A549 (cell line): Measurements from ENCODE around the gene SHISA8. TPM values are rescaled to one million over a fixed set of nuclear protein-coding genes. Genes with fewer than 3 reads are reported as not detected.

ENCODE experiments used
- ATAC-seq, 2 experiments: fragments of 200-7000 bp in 1 of 2; fragments of >200 bp in 1 of 2; cut with Nextera tagmentation in 1 of 2; cut with Tn5 transposase in 1 of 2; 3 replicates each; pipeline versions ENCODE4 v1.8.0 to v1.9.1; 2018 to 2020; ENCODE audit warnings: mild to moderate bottlenecking in 1 of 2, moderate library complexity in 1 of 2
- CTCF ChIA-PET: fragments of 300-600 bp; sonication (Branson Sonifier 250); formaldehyde crosslinking; extraction: SDS; loops from one replicate; lab custom pipeline; 2021; ENCODE audit warnings: antibody characterized with exemption, inconsistent platforms; lab: Yijun Ruan, JAX
- POLR2A ChIA-PET: fragments of 350-600 bp; formaldehyde crosslinking; extraction: SDS; loops from one replicate; lab custom pipeline; 2021; ENCODE audit warnings: antibody characterized with exemption, inconsistent platforms; lab: Yijun Ruan, JAX
- DNase-seq, 2 experiments: peaks; one replicate each; pipeline versions ENCODE4 v3.0.0 to v3.0.0-alpha.2; 2011 to 2016; ENCODE audit warnings: low read depth in 1 of 2, low spot score in 1 of 2
- FAIRE-seq: peaks from 2 replicates; lab custom pipeline; 2011; peaks lifted over from hg19 to GRCh38; lab: Jason Lieb, UNC
- H3K27ac ChIP-seq, 2 experiments: fragments of >200 bp; sonication (Bioruptor Twin); formaldehyde crosslinking; 3 replicates each; pipeline ENCODE4 v1.5.1; 2016 to 2017
- H3K4me1 ChIP-seq: fragments of >200 bp; sonication (Bioruptor Twin); formaldehyde crosslinking; 3 replicates; pipeline ENCODE4 v1.6.1; 2016
- H3K4me2 ChIP-seq: fragments of >200 bp; sonication (Bioruptor Twin); formaldehyde crosslinking; 3 replicates; pipeline ENCODE4 v1.6.1; 2016
- H3K4me3 ChIP-seq: fragments of >200 bp; sonication (Bioruptor Twin); formaldehyde crosslinking; 3 replicates; pipeline ENCODE4 v1.5.1; 2016
- H3K9me3 ChIP-seq: fragments of >200 bp; sonication (Bioruptor Twin); formaldehyde crosslinking; 3 replicates; pipeline ENCODE4 v1.6.1; 2016
- ATOH8 ChIP-seq: fragments of 250-450 bp; sonication (Bioruptor Pico); IDR thresholded peaks from 2 replicates; pipeline ENCODE4 v1.5.0; 2020; ENCODE audit warnings: low read depth, mild to moderate bottlenecking, moderate library complexity
- CBX8 ChIP-seq: fragments of 200-600 bp; sonication (generic); IDR thresholded peaks from 2 replicates; pipeline ENCODE4 v1.6.1; 2016
- CHD4 ChIP-seq: fragments of 200-600 bp; sonication (generic); IDR thresholded peaks from 2 replicates; pipeline ENCODE4 v1.6.1; 2016; ENCODE audit warnings: antibody characterized with exemption, mild to moderate bottlenecking, borderline replicate concordance
- EHMT2 ChIP-seq: fragments of 200-600 bp; sonication (generic); IDR thresholded peaks from 2 replicates; pipeline ENCODE4 v1.6.1; 2016; ENCODE audit warnings: antibody characterized with exemption, low read depth, mild to moderate bottlenecking, moderate library complexity
- EP300 ChIP-seq, 2 experiments: fragments of >200 bp; sonication (Bioruptor Twin); formaldehyde crosslinking; IDR thresholded peaks; 2 replicates in 1 of 2; 3 replicates in 1 of 2; pipeline ENCODE4 v1.6.1; 2016 to 2017
- GATA3 ChIP-seq: IDR thresholded peaks from 2 replicates; pipeline ENCODE4 v1.6.1; 2012; ENCODE audit warnings: borderline replicate concordance
- HDAC2 ChIP-seq: fragments of 200-600 bp; sonication (generic); IDR thresholded peaks from 2 replicates; pipeline ENCODE4 v1.6.1; 2016
- HMGXB4 ChIP-seq: fragments of 250-450 bp; sonication (Bioruptor Pico); IDR thresholded peaks from 2 replicates; pipeline ENCODE4 v1.5.0; 2021; ENCODE audit warnings: mild to moderate bottlenecking, moderate library complexity, borderline replicate concordance
- HOXA7 ChIP-seq: fragments of 250-450 bp; sonication (Bioruptor Pico); IDR thresholded peaks from 2 replicates; pipeline ENCODE4 v1.5.0; 2020; ENCODE audit warnings: mild to moderate bottlenecking, moderate library complexity
- HOXB5 ChIP-seq: fragments of 250-450 bp; sonication (Bioruptor Pico); IDR thresholded peaks from 2 replicates; pipeline ENCODE4 v1.5.0; 2020; ENCODE audit warnings: mild to moderate bottlenecking, moderate library complexity
- JUN ChIP-seq, 2 experiments: fragments of >200 bp; sonication (Bioruptor Twin); formaldehyde crosslinking; IDR thresholded peaks; 2 replicates in 1 of 2; 3 replicates in 1 of 2; pipeline ENCODE4 v1.6.1; 2016 to 2017
- KDM5A ChIP-seq: fragments of 200-600 bp; sonication (generic); IDR thresholded peaks from 2 replicates; pipeline ENCODE4 v1.6.1; 2016; ENCODE audit warnings: antibody characterized with exemption, mild to moderate bottlenecking
- MAFK ChIP-seq: fragments of 450-650 bp; IDR thresholded peaks from 2 replicates; pipeline ENCODE4 v1.6.1; 2014; ENCODE audit not compliant: partially characterized antibody
- MAX ChIP-seq: IDR thresholded peaks from 2 replicates; pipeline ENCODE4 v1.6.1; 2012
- MAZ ChIP-seq: fragments of 150-350 bp; IDR thresholded peaks from 2 replicates; pipeline ENCODE4 v1.6.1; 2014; ENCODE audit warnings: antibody characterized with exemption, low read depth, low read length, borderline replicate concordance
- MYC ChIP-seq: IDR thresholded peaks from 2 replicates; pipeline ENCODE4 v1.6.1; 2012; ENCODE audit warnings: mild to moderate bottlenecking, inconsistent platforms, low read length, improper control_type of control experiment, borderline replicate concordance
- NFE2L2 ChIP-seq: fragments of 150-350 bp; conservative IDR thresholded peaks from 2 replicates; pipeline ENCODE4 v1.6.1; 2014; ENCODE audit warnings: low read length
- NPAS2 ChIP-seq: fragments of 250-450 bp; sonication (Bioruptor Pico); IDR thresholded peaks from 2 replicates; pipeline ENCODE4 v1.8.0; 2022; ENCODE audit warnings: mild to moderate bottlenecking, moderate library complexity, borderline replicate concordance
- RAD21 ChIP-seq, 2 experiments: fragments of >200 bp in 1 of 2; sonication (Bioruptor Twin) in 1 of 2; formaldehyde crosslinking in 1 of 2; IDR thresholded peaks in 1 of 2; conservative IDR thresholded peaks in 1 of 2; 2 replicates in 1 of 2; 3 replicates in 1 of 2; pipeline ENCODE4 v1.6.1; 2012 to 2018; ENCODE audit warnings: inconsistent platforms in 1 of 2
- RCOR1 ChIP-seq: fragments of 150-350 bp; IDR thresholded peaks from 2 replicates; pipeline ENCODE4 v1.6.1; 2014; ENCODE audit warnings: antibody characterized with exemption, low read length, low read depth
- REST ChIP-seq: fragments of 200-600 bp; sonication (generic); IDR thresholded peaks from 2 replicates; pipeline ENCODE4 v1.6.1; 2016; ENCODE audit warnings: antibody characterized with exemption, mild to moderate bottlenecking, moderate library complexity
- RFX5 ChIP-seq: fragments of 450-650 bp; IDR thresholded peaks from 2 replicates; pipeline ENCODE4 v1.7.1; 2014; ENCODE audit warnings: antibody characterized with exemption, mild to moderate bottlenecking, moderate library complexity
- SMC3 ChIP-seq: fragments of >200 bp; sonication (Bioruptor Twin); formaldehyde crosslinking; IDR thresholded peaks from 3 replicates; pipeline ENCODE4 v1.6.1; 2018; ENCODE audit warnings: inconsistent platforms
- TP53 ChIP-seq: fragments of 250-450 bp; sonication (Bioruptor Pico); IDR thresholded peaks from 2 replicates; pipeline ENCODE4 v1.5.0; 2021; ENCODE audit warnings: mild to moderate bottlenecking, moderate library complexity
- USF2 ChIP-seq: fragments of 450-650 bp; IDR thresholded peaks from 2 replicates; pipeline ENCODE4 v1.6.1; 2014; ENCODE audit warnings: antibody characterized with exemption
- ZC3H11A ChIP-seq: fragments of 450-650 bp; IDR thresholded peaks from 2 replicates; pipeline ENCODE4 v1.6.1; 2014; ENCODE audit warnings: antibody characterized with exemption, mild to moderate bottlenecking
- ZSCAN20 ChIP-seq: fragments of 250-450 bp; sonication (Bioruptor Pico); IDR thresholded peaks from 2 replicates; pipeline ENCODE4 v1.8.0; 2022; ENCODE audit warnings: mild to moderate bottlenecking, moderate library complexity
- WGBS: methylation state at CpG from one replicate; pipeline ENCODE4 v1.1.6; 2017; ENCODE audit errors: missing lambda C conversion rate; 5-methylcytosine and 5-hydroxymethylcytosine counted together
- polyA plus RNA-seq, 4 experiments: library from polyadenylated mRNA; depleted of rRNA in 3 of 4; stranded (reverse); fragments of >200 nt; fragmentation: RNase III in 1 of 4; extraction: RNeasy Plus Mini Kit Qiagen cat#74134 plus additional on column Dnase treatment in 1 of 4; gene quantifications; 2 replicates in 3 of 4; 3 replicates in 1 of 4; pipeline ENCODE4 v1.2.3, GENCODE V29; 2011 to 2017

The SHISA8 gene
- polyA plus RNA-seq, 2 of the 4 experiments (the other 2 are of a cell fraction): 0.15 TPM; not detected in 1

- no peak overlapping the region for H3K27ac ChIP-seq
- FAIRE-seq (no peak), DNase-seq (no peak), ATAC-seq (no peak; a peak in 1 of 6 replicates)
- 82% methylated on average over 3 of the region's 12 CpGs for WGBS
- no peaks in the 10 kb centered on the region for H3K9me3 ChIP-seq
- no peaks in the 10 kb centered on the region for H3K4me1 ChIP-seq
- POLR2A ChIA-PET: no interaction called here
- no peak overlapping the region for H3K4me3 ChIP-seq
- no peak for TF ChIP-seq EP300 (IDR thresholded peaks at IDR 0.05)
- no peak for TF ChIP-seq EHMT2
- TF ChIP-seq RCOR1: no peak
- TF ChIP-seq MAZ: no peak
- TF ChIP-seq MAFK: no peak
- no peak for TF ChIP-seq RFX5
- CTCF ChIA-PET: interaction anchor here (1.0 to 2.1 kb wide), 2 partner anchors 186 to 235 kb away, joined by 3 to 7 read pairs; no protein-coding TSS in a partner anchor
- no peak overlapping the region for H3K4me2 ChIP-seq
Observed at GRCh38 chr22:41932353-41932752, 17.5 kb upstream of the SHISA8 start.

GRCh38 chr22:41931701-41932269 is 16.9 kb upstream of the SHISA8 start:
- H3K4me1 ChIP-seq: no peaks in the 10 kb centered on the region
- H3K27ac ChIP-seq: no peak overlapping the region
- no peaks in the 10 kb centered on the region for H3K9me3 ChIP-seq
- no peak overlapping the region for H3K4me2 ChIP-seq
- ATAC-seq (no peak), DNase-seq (no peak), FAIRE-seq (no peak)
- ChIA-PET POLR2A (no interaction called here), CTCF (interaction anchor here (0.6 to 2.1 kb wide), 3 partner anchors 164 to 235 kb away, joined by 3 to 7 read pairs (median 4); no protein-coding TSS in a partner anchor)
- TF ChIP-seq USF2 (no peak), MAZ (no peak), MAX (no peak), TP53 (no peak), JUN (IDR thresholded peaks at IDR 0.05) (no peak), CHD4 (no peak), HOXA7 (CRISPR knock-in tag) (no peak), HDAC2 (no peak), NPAS2 (CRISPR knock-in tag) (no peak), RAD21 (conservative IDR thresholded peaks at IDR 0.05 in 1 of 2, IDR thresholded peaks at IDR 0.05 in 1 of 2) (no peak), REST (no peak), ATOH8 (CRISPR knock-in tag) (no peak), HOXB5 (CRISPR knock-in tag) (no peak)
- WGBS: 80% methylated on average over 10 of the region's 10 CpGs
- H3K4me3 ChIP-seq: no peak overlapping the region

- no peaks in the 10 kb centered on the region for H3K9me3 ChIP-seq
- POLR2A ChIA-PET: no interaction called here
- H3K4me2 ChIP-seq: no peak overlapping the region
- ATAC-seq: no peak
- no peak overlapping the region for H3K27ac ChIP-seq
- no peak overlapping the region for H3K4me3 ChIP-seq
- no CpG with 5 or more reads among the region's 8 CpGs for WGBS
- no peaks in the 10 kb centered on the region for H3K4me1 ChIP-seq
- DNase-seq: no peak
- CTCF ChIA-PET: interaction anchor here (2.0 kb wide), 1 partner anchor 12 kb away, joined by 14 read pairs; no protein-coding TSS in a partner anchor
- FAIRE-seq: no peak
- TF ChIP-seq NPAS2 (CRISPR knock-in tag) (no peak), CHD4 (no peak), KDM5A (no peak), ZC3H11A (no peak), SMC3 (no peak), MYC (no peak), HMGXB4 (CRISPR knock-in tag) (no peak), MAX (no peak), MAZ (no peak), ZSCAN20 (no peak), GATA3 (no peak), NFE2L2 (no peak), CBX8 (no peak)
Observed at GRCh38 chr22:41929418-41929810, 14.5 kb upstream of the SHISA8 start.
